ENCODE data around the gene CERS6.

Gene CERS6

GRCh38 chr2:168525020-168525419 lies 68.9 kb downstream of the CERS6 start:
- H3K4me1 ChIP-seq (ENCODE audit: control insufficient read depth, insufficient read depth, low read length): peaks cover 22% of the 10 kb centered on the region
- CTCF ChIA-PET: interaction anchor here (0.6 kb wide), 1 partner anchor 144 kb away, joined by 3 read pairs; no protein-coding TSS in a partner anchor
- no peak overlapping the region for H3K4me3 ChIP-seq (ENCODE audit: low read depth, low read length)
- TF ChIP-seq TRIM28 (IDR thresholded peaks at IDR 0.05; ENCODE audit: borderline replicate concordance, low read length) (no peak), PRDM2 (tag by site-specific recombination; IDR thresholded peaks at IDR 0.05; ENCODE audit: borderline replicate concordance) (no peak), ZFP69B (tag by site-specific recombination; IDR thresholded peaks at IDR 0.05) (no peak), RBAK (tag by site-specific recombination; IDR thresholded peaks at IDR 0.05) (no peak), ZEB2 (tag by site-specific recombination; IDR thresholded peaks at IDR 0.05) (no peak), ZNF398 (tag by site-specific recombination; IDR thresholded peaks at IDR 0.05) (no peak), ZNF184 (tag by site-specific recombination; IDR thresholded peaks at IDR 0.05) (no peak), ZNF239 (tag by site-specific recombination; IDR thresholded peaks at IDR 0.05) (no peak), ZBTB49 (tag by site-specific recombination; IDR thresholded peaks at IDR 0.05; ENCODE audit: low read depth) (no peak), ZSCAN18 (tag by site-specific recombination; IDR thresholded peaks at IDR 0.05) (no peak), ZNF555 (tag by site-specific recombination; conservative IDR thresholded peaks at IDR 0.05) (no peak), KLF9 (tag by site-specific recombination; IDR thresholded peaks at IDR 0.05; ENCODE audit: low read depth) (no peak), YY1 (tag by site-specific recombination; IDR thresholded peaks at IDR 0.05) (no peak), ZNF549 (tag by site-specific recombination; IDR thresholded peaks at IDR 0.05) (no peak), ZNF280D (tag by site-specific recombination; IDR thresholded peaks at IDR 0.05) (no peak), ZNF561 (tag by site-specific recombination; IDR thresholded peaks at IDR 0.05; ENCODE audit: borderline replicate concordance) (no peak)
- no peaks in the 10 kb centered on the region for H3K36me3 ChIP-seq (ENCODE audit: control insufficient read depth in 2 of 2, insufficient read depth in 1 of 2, low read length in 2 of 2)
- POLR2A ChIA-PET: no interaction called here
- no peaks in the 10 kb centered on the region for H3K9me3 ChIP-seq (ENCODE audit: control insufficient read depth, insufficient read depth, low read depth, low read length)
- no peak overlapping the region for H3K27ac ChIP-seq (ENCODE audit: extremely low read depth, low read depth, low read length)
